Inflammatory macrophage treated with lipopolysaccharide for 4 hours (primary cell): ENCODE measurements around the gene SDR42E2.
A peak's percentile ranks its signal among the peaks of the same experiment; 100 is the strongest.
"Not testable (repeated sequence)": the region's sequence is repeated elsewhere in the genome, so short reads cannot be mapped to it uniquely, and the experiment has no call there.

Source experiments
- DNase-seq: peaks from one replicate; pipeline ENCODE4 v3.0.0-alpha.2; 2020

Gene SDR42E2

DNA sequence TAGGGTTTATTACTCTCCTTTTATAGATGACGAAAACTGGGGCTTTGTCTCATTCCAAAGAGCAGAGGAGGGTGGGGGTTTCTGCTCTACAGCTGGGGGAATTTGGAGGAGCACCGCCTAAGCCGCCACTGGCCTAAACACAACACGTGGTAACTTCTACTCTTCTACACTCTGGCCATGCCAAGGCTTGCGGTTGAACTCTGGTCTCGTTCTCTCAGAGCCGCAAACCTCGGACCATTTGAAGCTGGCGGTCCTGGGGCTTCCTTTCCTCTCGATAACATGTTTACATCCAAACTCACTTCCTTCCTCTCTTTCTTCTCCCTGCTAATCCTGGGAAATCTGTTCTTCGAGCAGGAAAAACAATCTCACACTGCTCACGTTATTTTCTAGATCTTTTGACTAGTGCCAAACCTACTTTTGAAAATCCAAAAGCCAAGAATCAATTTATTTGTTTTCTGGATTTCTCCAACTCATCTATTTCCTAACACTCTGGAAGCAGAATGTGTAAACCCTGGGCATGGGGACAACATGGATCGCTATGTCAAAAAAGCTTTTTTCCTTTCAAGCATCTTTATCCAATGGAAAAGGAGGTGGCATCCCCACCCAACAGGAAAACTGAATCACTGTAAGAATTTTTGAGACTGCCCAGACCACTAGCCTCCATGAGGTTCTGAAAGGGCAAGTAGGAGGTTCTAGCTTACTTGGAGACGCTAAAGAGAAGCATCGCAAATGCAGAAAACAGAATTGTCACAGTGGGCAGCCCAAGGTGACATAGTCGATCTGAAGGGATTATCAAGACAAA is 30.2 kb downstream of the SDR42E2 start:
- DNase-seq = peak; percentile 93

DNA sequence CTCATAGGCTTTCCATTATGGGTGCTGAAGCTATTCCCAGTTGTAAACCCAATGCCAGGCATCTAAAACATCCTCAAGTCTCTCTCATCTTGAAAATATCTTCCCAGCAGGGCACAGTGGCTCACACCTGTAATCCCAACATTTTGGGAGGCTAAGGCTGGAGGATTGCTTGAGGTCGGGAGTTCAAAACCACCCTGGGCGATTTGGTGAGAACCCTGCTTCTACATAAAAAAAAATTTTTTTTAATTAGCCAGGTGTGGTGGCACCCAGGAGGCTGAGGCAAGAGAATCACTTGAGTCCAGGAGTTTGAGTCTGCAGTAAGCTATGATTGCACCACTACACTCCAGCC is 30.7 kb downstream of the SDR42E2 start:
- DNase-seq = no peak

DNA sequence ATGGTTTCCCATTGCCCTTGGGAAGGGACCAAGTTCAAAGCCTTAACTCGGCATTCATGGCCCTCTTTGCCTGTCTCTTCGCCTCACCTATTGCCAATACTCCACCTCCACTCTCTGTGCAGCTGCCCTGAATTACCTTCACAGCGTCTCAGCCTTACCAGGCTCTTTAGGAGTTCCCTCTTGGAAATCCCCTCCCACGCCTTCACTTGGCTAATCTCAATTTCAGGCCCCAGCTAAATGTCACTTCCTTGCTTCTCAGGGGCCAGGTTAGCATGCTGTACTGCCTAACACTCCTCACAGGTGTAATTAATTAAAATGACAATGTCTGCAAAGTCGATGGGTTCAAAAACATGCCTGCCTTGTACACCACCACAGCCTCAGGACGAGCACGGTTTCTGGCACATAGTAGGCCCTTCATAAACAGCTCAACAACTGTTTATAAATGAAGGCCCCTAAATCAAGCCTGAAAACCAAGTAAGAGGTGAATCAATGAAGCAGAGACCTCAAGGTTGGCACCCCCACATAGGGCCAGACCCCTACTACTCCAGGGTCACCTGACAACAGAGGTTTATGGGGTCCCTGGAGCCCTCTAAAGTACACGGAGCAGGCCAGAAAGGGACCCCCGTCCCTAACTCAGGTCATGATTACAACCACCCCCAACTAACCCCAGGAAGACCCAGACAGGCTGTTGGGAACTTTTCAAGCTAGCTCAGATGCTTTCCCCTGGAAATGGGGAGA is 32.6 kb downstream of the SDR42E2 start:
- peak; percentile 71 for DNase-seq

DNA sequence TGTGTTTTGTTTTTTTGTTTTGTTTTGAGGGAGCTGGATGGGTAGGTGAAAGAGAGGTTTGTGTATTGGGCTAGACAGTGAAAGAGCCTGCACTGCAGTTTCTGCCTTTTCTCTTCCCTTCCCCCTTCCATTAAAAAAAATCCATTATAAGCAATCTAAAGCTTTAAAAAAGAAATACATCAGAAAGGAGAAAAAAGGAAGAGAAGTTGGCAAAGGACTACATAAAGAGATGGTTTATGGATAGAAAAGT is 33.1 kb downstream of the SDR42E2 start:
- no peak for DNase-seq

DNA sequence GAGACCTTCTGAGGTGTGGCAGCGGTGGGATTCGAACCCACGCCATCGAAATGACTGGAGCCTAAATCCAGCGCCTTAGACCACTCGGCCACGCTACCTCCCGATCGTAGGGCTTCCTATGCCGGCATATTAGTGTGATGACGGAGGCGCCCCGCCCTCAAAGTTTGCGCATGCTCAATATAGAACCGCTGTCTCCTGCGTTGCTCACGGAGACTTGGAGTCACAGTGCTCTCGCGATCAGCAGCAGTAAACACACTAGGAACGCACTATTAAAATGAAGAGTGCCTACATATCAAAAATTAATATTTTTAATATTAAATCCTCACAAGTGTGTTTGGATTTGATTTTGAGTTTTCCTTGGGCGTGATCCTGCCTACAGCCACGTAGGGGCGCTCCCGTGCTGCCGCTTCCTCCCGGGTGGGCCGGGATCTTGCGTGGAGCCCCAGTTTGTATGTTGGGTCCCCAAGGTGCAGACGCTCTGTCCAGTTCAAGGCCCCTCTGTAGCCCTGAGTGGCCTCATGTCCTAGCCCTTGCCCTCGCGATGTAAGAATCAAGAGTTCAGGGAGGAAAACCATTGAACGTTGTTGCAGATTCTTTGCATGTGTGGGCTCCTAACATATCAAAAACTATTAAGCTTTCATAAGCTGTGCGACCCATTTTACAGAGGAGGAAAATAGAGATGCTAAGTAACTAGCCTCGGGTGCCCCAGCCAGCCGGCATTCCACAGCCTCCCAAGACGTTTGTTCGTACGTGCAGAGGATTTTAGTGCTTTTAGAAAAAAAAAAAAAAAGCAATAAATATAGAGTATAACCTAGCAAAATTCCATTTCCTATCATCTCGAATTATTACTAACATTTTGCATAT is 33.6 kb downstream of the SDR42E2 start:
- peak; percentile 83 for DNase-seq

DNA sequence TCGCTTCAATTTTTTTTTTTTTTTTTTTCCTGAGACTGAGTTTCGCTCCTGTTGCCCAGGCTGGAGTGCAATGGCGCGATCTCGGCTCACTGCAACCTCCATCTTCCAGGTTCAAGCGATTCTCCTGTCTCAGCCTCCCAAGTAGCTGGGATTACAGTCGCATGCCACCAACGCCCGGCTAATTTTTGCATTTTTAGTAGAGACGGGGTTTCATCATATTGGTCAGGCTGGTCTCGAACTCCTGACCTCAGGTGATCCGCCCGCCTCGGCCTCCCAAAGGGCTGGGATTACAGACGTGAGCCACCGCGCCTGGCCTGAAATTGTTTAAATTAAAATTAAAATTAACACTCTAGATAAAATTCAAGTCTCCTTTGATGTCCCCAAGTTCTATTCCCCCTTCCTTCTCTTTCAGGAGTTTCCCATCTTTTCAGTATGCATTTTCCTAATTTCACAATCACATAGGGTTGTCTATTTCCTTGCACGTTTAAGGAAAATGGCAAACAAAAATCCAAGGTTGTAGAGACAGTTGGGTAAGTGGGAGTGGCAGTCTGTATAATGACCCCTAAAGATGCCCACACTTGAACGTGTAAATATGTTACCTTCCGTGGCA is 34.4 kb downstream of the SDR42E2 start:
- DNase-seq = not testable (repeated sequence)

DNA sequence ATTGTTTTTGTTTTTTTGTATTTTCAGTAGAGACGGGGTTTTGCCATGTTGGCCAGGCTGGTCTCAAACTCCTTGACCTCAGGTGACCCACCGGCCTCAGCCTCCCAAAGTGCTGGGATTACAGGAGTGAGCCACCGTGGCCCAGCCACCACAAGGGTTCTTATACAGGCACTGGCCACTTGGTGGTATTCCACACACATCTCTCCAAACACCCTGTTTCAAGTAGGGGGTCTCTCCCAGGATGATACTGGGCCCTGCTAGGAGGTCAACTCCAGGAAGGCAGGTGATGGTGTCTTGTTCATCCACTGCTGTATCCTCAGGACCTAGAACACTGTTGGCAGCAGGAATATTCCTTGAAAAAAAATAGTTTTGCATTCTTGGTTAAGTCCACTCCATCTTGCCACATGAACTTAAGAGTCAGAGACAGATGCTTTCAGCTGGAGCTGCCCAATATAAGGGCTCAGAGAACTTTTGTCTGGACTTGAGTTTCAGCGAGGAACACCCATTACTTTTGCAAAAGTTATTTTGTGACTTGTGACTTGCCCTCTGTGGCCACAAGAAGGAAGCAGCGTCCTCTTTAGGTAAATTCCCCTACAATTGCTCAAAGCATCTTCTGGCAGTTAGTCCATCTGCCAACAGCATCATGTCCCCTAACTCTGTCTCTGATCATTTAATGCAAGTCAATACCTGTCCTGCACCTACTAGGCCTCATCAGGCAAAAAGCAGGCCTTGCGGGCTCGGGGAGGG is 36.4 kb downstream of the SDR42E2 start:
- DNase-seq = peak; percentile 85

DNA sequence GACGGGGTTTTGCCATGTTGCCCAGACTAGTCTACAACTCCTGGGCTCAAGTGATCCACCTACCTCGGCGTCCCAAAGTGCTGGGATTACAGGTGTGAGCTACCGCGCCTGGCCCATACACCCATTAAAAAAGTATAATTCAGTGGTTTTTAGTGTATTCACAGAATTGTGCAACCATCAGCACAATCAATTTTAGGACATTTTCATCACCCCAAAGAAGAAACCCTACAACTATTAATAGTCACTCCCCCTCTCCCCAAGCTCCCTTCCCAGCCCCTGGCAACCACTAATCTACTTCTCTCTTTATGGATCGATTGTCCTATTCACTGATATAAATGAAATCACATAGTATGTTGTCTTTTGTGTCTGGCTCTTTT is 39.9 kb downstream of the SDR42E2 start:
- DNase-seq = no peak

DNA sequence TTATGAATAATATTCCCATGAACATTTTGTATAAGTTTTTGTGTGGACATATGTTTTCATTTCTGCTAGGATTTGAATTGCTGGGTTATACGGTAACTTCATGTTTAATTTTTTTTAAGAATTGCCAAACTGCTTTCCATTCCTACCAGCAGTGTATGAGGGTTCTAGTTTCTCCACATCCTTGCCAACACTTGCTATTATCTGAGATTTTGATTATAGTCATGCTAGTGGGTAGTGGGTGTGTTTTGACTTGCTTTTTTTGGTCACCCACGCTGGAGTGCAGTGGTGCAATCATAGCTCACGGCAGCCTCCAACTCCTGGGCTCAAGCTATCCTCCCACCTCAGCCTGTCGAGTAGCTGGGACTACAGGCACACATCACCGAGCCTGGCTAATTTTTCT is 40.8 kb downstream of the SDR42E2 start:
- no peak for DNase-seq

DNA sequence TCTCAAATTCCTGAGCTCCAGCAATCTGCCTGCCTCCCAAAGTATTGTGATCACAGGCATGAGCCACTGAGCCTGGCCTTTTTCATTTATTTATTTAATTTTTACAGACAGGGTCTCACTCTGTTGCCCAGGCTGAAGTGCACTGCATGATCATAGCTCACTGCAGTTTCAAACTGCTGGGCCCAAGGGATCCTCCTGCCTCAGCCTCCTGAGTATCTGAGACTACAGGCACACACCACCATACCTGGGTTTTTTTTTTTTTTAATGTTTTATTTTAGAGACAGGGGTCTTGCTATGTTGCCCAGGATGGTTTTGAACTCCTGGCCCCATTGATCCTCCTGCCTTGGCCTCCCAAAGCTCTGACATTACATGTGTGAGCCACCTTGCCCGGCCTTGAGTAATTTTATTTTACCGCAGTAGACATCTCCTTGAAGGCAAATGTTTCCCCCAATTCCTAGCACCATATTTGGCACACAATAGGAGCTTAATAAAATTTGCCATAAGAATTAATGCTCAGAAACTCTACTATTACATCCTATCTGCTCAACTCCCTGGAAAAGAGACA is 41.9 kb downstream of the SDR42E2 start:
- no peak for DNase-seq

DNA sequence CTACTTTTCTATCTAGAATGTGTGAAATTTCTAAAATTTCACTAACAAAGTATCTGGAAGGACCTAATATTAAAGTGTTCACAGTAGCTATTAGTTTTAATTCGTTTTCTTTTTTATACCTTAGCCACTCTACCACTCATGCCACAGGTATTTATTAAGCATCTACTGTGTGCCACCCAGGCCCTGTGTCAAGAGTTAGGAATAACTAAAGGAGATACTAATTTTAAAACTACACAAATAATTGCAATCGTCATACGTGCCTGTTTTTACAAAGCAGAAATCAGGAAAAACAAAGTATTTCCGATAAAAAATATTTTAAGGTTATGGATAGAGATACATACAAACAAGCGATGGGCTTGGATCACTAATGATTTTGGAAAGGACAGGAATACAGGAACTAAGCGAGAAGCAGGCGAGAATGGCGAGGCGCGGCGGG is 43.3 kb downstream of the SDR42E2 start:
- no peak for DNase-seq

DNA sequence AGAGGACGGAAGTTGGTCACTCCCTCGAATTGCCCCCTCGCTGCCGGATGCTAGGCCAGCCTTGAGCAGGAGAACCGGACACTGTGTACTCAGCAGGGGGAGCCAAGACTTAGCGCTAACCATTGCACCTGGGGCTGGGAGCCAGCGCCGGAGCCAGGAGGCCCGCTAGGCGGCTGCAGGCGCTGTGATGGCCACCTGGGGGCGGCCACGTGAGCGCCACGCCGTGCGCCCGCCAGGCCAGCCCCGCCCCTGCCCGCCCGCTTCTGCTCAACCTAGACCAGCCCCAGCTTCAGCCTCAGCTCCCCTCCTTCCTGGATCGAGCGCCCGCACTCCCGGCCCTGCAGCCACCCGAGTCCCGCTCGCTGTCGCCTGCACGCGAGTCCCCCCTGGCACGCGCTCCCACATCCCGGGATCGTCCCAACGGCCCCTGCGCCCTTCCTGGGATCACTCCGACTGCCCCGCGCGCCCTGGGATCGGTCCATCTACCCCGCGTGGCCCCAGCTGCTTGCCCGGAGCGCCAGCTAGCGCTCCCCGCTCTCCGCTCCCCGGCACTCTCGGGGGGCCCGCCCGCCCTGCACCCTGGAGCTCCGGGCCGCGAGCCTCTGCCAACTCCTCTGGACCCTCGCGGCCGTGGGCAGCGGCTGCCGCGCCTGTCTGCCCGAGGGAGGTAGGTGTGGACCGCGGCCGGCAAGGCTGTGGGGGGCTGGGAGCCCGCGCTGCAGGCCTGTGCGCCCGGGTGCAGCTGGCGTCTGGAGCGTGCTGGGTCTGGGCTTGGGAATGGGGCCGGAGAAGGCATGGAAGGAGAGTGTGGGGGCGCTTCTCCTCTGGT is 43.9 kb downstream of the SDR42E2 start, which contains the start of gene EEF2K:
EEF2K (plus strand) TSS at position 266 of the 829 bp plus-strand sequence. CDS start 19,452 bp downstream, outside the sequence.
- peak; percentile 81 for DNase-seq

DNA sequence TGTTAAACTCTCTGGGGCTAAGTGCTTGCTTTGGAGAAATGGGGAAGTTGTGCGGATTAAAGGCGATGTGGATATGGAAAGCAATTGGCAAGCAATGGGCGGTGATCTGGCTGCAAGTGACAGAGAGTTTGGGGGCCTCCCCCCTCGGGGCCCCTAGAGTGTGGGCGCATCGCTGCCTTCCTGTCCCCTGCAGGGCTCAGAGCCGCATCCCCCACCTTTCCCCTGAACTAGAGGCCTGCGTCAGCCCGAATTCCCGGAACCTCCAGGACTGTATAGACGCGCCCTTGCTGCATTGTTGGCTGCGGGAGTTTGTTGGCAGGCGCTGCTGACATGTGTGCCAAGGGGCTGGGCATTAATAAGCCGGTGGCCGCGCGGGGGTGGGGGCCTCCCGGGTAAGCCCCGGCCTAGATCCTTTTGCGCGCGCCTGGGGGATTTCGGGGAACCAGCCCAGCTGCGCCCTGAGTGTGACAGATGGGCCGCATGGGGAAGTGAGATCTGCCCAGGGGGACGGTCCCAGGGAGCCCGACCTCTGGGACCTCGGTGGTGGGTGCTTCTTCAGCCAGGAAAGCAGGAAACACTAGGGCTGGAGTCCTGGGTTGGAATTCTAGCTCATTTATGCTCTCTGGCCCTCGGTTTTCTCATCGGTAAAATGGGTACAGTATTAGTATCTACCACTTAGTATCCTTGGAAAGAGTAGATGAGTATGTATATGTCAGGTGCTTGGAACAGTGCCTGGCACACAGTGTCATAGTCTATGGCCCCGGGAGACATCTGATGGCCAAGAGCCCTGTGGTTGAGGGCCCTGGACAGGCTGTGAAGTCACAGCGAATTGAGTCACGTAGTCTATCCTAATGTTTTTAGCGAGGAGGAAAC is 44.8 kb downstream of the SDR42E2 start:
- peak; percentile 88 for DNase-seq

DNA sequence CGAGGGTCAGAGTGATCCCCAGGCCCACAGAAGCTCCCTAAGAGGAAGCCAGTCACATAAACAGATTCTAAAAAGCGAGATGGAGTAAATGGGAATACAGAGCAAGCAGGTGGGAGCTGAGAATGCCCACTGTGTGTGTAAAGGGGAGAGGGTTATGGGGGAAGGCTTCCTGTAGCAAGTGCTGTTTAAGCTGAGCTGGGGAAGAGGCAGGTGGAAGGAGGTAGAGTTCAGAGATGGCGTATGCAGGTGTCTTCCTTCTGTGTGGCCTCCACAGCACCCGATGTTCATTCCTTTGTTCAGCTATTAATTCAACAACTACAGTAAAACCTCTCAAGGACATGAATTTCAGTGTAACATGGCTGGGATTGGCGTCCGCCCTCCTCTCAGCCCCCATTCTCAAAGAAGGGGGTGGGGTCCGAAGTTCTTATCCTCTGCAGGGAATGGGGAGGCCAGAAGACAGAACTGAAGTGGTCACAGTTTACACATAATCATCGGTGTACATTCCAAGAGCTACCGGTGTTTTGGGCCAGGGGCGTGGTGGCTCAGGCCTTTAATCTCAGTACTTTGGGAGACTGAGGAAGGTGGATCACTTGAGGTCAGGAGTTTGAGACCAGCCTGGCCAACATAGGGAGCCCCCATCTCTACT is 45.5 kb downstream of the SDR42E2 start:
- no peak for DNase-seq

DNA sequence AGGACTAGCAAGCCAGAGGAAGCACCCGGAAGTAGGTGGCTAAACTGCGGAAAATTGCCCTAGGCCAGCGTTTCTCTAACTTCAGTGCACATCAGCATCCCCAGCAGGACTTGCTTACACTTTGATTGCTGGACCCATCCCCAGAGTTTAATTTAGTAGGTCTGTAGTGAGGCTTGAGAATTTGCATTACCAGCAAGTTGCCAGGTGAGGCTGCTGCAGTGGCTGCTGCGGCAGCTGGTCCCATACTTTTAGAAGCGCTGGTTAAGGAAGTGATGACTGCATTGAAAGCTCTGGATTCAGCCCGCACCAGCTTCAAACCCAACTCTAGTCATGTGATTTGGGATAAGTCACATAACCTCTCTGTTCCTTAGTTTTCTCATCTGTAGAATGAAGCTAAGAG is 48.0 kb downstream of the SDR42E2 start:
- no peak for DNase-seq

DNA sequence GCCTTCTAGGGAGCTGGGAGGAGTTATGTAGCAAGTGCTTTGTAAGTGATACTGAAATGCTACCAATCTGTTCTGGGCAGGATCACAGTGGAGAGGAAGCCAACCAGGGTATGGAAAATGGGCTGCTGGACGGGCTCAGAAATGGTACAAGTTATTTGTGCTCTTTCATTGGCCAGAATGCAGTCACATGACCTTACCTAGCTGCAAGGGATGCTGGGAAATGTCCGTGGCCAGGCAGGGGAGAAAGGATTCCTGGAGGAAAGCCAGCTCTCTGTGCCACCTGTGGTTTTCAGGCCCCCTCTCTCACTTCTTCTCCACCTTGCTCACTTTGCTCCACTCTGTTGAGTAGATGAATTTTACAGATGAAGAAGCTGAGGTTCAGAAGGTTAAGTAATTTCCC is 48.5 kb downstream of the SDR42E2 start:
- no peak for DNase-seq

DNA sequence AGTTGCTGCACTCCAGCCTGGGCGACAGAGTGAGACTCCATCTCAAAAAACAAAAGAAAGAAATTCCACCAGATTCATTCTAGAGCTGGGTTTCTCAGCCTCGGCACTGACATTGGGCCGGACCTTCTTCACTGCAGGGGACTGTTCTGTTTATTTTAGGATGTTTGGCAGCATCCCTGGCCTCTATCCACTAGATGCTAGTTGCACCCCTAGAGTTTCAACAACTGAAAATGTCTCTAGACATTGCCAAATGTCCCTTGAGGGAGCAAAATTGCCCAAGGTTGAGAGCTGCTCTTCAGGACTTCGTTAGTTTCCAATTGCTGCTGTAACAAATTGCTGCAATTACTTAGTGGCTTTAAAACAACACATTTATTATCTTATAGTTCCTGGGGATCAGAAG is 50.9 kb downstream of the SDR42E2 start:
- no peak for DNase-seq

DNA sequence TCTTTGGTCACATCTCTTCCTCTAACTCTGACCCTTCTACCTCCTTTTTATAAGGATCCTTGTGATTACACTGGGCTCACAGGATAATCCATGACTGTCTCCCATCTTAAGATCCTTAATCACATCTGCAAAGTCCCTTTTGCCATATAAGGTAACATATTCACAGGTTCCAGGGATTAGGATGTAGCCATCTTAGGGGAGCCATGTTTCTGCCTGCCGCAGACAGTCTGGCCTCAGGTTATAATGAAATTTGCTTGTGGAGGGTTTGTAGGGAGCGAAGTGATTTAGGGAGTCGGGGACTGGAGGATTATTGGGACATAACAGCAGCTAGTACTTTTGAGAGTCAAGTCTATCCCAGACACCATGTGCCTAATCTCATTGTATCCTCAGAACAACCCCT is 51.5 kb downstream of the SDR42E2 start:
- no peak for DNase-seq

DNA sequence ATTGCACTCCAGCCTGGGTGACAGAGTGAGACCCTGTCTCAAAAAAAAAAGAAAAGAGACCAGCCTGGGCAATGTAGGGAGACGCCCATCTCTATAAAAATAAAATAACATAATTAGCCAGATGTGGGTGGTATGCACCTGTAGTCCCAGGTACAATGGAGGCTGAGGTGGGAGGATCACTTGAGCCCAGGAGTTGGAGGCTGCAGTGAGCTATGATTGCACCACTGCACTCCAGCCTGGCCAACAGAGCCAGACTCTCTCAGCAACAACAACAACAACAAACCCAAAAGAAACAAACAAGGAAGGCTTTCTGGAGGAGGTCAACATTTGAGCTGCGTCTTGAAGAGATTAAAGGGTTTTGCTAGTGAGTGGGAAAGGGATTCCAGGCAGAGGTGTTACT is 52.1 kb downstream of the SDR42E2 start:
- no peak for DNase-seq

DNA sequence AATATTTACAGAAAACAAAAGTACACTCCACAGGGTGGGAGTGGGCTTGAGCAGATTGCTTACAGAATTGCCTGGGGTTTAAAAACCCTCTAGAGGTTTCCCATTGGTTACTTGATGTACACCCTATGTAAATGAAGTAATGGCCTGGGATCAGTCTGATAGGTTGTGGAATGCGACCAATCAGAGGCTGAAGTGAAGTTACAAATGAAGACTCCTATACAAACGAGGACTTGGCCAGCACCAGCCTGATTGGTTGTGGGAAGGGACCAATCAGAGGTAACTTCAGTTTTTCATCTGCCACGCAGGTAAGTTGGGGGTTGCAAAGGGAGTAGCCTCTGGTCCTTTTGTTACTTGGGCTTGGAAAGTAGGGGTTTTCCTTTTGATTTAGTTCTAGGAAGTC is 52.6 kb downstream of the SDR42E2 start:
- no peak for DNase-seq
